ENCODE results near the gene LAMA5.

DNA sequence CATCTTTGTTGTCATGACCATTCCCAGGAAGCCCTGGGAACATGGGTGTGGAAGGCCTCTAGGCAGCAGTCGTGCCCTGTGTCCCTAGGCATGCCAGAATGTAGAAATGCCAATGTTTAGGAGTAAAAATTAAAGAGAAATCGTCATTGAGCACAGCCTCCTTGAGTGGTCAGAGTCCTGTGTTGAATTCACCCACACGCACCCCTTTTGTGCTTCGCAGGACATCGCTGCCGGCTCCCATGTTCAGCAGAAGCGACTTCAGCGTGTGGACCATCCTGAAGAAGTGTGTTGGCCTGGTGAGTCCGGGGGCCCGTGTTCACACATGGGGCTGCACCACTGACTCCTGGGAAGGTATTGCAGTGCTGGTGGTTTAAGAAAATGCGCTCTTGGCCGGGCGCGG lies 103.7 kb downstream of the LAMA5 start:
- TF ChIP-seq, protein P1, sequence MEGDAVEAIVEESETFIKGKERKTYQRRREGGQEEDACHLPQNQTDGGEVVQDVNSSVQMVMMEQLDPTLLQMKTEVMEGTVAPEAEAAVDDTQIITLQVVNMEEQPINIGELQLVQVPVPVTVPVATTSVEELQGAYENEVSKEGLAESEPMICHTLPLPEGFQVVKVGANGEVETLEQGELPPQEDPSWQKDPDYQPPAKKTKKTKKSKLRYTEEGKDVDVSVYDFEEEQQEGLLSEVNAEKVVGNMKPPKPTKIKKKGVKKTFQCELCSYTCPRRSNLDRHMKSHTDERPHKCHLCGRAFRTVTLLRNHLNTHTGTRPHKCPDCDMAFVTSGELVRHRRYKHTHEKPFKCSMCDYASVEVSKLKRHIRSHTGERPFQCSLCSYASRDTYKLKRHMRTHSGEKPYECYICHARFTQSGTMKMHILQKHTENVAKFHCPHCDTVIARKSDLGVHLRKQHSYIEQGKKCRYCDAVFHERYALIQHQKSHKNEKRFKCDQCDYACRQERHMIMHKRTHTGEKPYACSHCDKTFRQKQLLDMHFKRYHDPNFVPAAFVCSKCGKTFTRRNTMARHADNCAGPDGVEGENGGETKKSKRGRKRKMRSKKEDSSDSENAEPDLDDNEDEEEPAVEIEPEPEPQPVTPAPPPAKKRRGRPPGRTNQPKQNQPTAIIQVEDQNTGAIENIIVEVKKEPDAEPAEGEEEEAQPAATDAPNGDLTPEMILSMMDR (conservative IDR thresholded peaks at IDR 0.05; ENCODE audit: low read length), result no peak
- TF ChIP-seq EZH2phosphoT487 (IDR thresholded peaks at IDR 0.05; ENCODE audit: borderline replicate concordance, low read depth, low read length), result no peak

Data from OCI-LY7 (cell line).